ENCODE measurements around the gene PTH1R. TPM values are rescaled to one million over a fixed set of nuclear protein-coding genes. Genes with fewer than 3 reads are reported as not detected.

Gene PTH1R
- total RNA-seq, 1 donor from 2014 or later = 14.5 TPM

- peaks cover 98% of the 10 kb centered on the region for H3K36me3 ChIP-seq
- peaks cover 3% of the 10 kb centered on the region for H3K9me3 ChIP-seq
- H3K4me3 ChIP-seq = no peak overlapping the region
- H3K27ac ChIP-seq = no peak overlapping the region
- no peak for ATAC-seq
- no peak for TF ChIP-seq CTCF (IDR thresholded peaks at IDR 0.05)
- H3K4me1 ChIP-seq = peaks cover 29% of the 10 kb centered on the region
- DNase-seq = peak; percentile 19
- intact Hi-C loops (cut with DNase I) = no loop called here
- H3K27me3 ChIP-seq (ENCODE audit: low read depth) = no peaks in the 10 kb centered on the region
Observed at GRCh38 chr3:46921871-46922271, 44.4 kb downstream of the PTH1R start.

- peak; percentile 20 for DNase-seq
- no peak overlapping the region for H3K27ac ChIP-seq
- TF ChIP-seq CTCF (IDR thresholded peaks at IDR 0.05) = no peak
- H3K27me3 ChIP-seq (ENCODE audit: low read depth) = no peaks in the 10 kb centered on the region
- H3K9me3 ChIP-seq = peaks cover 3% of the 10 kb centered on the region
- intact Hi-C loops (cut with DNase I) = no loop called here
- no peak overlapping the region for H3K4me3 ChIP-seq
- peaks cover 93% of the 10 kb centered on the region for H3K36me3 ChIP-seq
- peaks cover 35% of the 10 kb centered on the region for H3K4me1 ChIP-seq
- ATAC-seq = no peak
Observed at GRCh38 chr3:46922426-46922825, 44.9 kb downstream of the PTH1R start.

- DNase-seq = peak; percentile 38
- H3K36me3 ChIP-seq = peaks cover 87% of the 10 kb centered on the region
- ATAC-seq = no peak
Observed at GRCh38 chr3:46922871-46923558, 45.5 kb downstream of the PTH1R start.

GRCh38 chr3:46923559-46924350 is 46.2 kb downstream of the PTH1R start:
- H3K4me1 ChIP-seq = peaks cover 46% of the 10 kb centered on the region
- intact Hi-C loops (cut with DNase I) = no loop called here

More at GRCh38 chr3:46922871-46923558, 45.5 kb downstream of the PTH1R start:
- peaks cover 41% of the 10 kb centered on the region for H3K4me1 ChIP-seq
- TF ChIP-seq CTCF (IDR thresholded peaks at IDR 0.05) = no peak
- H3K27me3 ChIP-seq (ENCODE audit: low read depth) = no peaks in the 10 kb centered on the region
- no peaks in the 10 kb centered on the region for H3K9me3 ChIP-seq
- H3K27ac ChIP-seq = no peak overlapping the region
- H3K4me3 ChIP-seq = no peak overlapping the region
- intact Hi-C loops (cut with DNase I) = no loop called here

More at GRCh38 chr3:46923559-46924350, 46.2 kb downstream of the PTH1R start:
- Histone ChIP-seq H3K27ac (no peak overlapping the region), H3K27me3 (ENCODE audit: low read depth) (no peaks in the 10 kb centered on the region), H3K4me3 (no peak overlapping the region), H3K36me3 (peaks cover 79% of the 10 kb centered on the region), H3K9me3 (no peaks in the 10 kb centered on the region)
- DNase-seq = peak; percentile 58
- peak; percentile 70 for TF ChIP-seq CTCF (IDR thresholded peaks at IDR 0.05)
- ATAC-seq = peak; percentile 45 to 49
